IPS DF 4.7 (cell line): ENCODE results near the gene DLG4.
"Not testable (repeated sequence)": the region's sequence is repeated elsewhere in the genome, so short reads cannot be mapped to it uniquely, and the experiment has no call there.

Experiments
- DNase-seq: peaks from one replicate; pipeline ENCODE4 v3.0.0-alpha.2; 2013; ENCODE audit warnings: low spot score; ENCODE audit errors: extremely low read depth

The DLG4 gene

DNA sequence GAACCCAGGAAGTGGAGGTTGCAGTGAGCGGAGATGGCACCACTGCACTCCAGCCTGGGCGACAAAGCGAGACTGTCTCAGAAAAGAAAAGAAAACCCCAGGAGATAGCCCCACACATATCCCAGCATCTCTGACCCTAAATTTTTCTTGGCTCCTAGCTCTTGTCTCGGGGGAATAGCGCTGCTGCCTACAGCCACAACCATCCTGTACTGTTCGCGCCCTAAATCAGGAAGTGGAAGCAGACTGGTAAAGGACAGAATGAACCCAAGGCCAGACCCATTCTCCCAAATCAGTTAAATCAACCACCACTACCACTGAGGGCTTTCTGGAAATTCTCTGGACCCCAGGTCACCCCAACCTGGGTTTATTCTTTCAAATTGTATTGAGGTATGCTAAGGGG, 30.2 kb upstream of the DLG4 start:
- DNase-seq = no peak

DNA sequence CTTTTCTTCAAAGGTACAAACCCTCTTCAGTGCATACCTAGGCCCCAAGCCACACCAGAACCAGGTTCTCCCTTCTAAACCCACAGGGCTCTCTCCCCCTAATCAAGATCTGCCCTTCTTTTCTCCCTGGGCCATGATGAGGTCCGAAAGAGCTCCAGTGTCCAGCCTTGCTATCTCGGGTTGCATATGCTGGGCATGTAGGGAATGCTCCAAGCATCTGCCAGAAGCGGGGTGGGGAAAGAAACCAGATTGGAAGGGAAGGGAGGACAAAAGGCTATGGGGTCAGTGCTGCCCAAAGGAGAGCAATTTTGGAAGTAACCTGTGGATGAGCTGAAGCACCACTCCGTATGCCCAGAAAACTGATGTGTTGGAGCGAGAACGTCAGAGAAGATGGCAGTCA, 29.6 kb upstream of the DLG4 start:
- no peak for DNase-seq

GRCh38 chr17:7248796-7249195, 29.2 kb upstream of the DLG4 start:
- DNase-seq = no peak

GRCh38 chr17:7246779-7247178, 27.1 kb upstream of the DLG4 start:
- DNase-seq = no peak

DNA sequence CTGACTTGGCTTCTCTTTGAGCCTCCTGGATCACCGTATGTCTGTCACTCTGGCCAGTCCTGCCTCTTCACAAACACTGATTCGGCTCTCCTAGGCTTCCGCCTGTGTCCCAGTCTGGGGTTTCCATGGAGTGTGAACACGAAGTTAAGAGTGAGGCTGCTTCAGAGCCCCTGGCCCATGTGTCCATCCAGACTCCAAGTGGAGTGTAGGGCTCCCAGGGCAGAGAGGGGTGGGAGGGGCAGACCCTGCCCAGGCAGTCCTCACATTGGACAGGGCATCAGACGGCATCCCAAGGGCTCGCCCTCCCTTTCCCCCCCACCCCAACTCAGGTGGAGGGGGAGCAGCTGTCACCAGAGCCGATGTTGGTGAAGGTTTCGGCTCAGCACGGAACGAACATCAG, 24.2 kb upstream of the DLG4 start:
- not testable (repeated sequence) for DNase-seq

- DNase-seq = no peak
Observed at GRCh38 chr17:7243453-7243729, 23.8 kb upstream of the DLG4 start.

DNA sequence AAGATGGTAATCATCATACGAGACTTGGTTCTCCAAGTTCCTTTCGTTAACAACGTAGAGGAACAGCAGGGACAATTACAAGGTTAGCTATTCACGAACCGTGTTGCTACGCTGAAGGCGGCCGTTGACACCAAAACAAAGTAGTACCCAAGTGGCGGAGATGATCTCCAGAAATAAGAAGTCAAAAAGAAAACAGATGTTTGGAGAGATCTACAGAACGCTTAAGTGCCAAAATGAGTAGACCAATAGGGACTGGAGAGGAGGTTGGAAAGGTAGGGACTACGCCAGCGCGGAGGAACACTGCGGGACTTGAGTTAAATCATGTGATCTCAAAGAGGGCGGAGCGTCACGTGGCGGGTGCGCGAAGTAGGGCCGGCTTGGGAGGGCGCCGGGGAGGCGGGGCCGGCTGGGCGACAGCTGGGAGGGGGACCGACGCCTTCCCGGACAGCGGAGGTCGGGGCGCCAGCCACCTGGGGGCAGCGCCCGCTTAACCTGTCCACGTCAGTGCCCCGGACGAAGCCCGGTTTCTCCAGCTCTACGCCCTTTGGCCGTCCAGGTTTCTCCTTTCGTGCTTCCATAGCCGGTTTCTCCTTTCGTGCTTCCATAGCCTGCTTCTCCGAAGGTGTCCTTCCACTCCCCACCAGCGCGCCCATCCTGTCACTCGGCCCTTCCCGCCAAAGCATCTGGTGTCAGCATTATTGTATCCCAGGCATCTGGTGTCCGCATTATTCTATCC, 23.2 kb upstream of the DLG4 start:
- no peak for DNase-seq

DNA sequence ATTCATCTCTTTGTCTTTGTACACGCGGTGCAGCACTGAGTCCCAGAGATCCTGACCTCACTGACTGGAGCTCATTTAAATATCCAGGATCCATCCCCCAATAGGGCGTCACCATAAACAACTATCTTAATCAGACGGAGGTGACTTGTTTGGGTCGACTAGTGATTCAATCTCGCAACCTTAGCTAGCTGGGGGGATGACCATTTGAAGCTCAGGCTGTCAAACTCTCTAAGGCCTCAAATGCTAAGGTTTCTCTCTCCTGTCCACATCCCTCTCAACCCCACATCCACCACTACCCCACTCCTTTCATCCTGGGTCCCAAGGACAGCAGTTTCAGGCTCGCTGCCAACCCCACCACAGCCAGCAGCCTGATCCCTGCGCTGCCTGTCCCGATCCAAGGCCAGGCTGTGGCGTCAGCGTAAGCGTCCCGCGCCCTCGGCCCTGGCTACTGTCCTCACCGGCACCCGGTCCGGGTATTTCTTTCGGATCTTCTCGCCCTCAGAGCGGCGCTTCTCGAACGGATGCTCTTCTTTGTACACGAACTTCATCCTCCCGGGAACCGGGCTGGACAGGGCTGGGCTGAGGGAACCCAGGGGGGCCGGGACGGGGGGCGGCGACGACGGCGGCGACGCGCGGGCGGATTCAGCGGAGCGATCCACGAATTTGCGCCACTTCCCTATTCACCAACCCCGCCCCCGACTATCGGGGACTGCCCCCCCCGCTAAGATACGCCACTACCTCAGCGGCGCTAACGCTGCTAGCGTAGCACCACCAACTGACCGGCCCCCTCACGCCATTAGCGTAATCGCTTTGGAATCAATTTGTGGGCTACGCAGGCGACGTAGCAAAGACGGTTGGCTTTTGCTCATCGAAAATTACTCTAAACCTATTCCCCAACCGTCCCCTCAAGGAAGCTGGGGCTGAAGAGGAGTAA, 22.4 kb upstream of the DLG4 start, which contains the start of gene GABARAP:
GABARAP (minus strand) TSS at position 667 of the 934 bp plus-strand sequence; CDS start at position 548, 119 bp downstream.
- DNase-seq = no peak

- DNase-seq = no peak
Observed at GRCh38 chr17:7241090-7241733, 21.6 kb upstream of the DLG4 start.

- DNase-seq = no peak
Observed at GRCh38 chr17:7240375-7240774, 20.7 kb upstream of the DLG4 start.

DNA sequence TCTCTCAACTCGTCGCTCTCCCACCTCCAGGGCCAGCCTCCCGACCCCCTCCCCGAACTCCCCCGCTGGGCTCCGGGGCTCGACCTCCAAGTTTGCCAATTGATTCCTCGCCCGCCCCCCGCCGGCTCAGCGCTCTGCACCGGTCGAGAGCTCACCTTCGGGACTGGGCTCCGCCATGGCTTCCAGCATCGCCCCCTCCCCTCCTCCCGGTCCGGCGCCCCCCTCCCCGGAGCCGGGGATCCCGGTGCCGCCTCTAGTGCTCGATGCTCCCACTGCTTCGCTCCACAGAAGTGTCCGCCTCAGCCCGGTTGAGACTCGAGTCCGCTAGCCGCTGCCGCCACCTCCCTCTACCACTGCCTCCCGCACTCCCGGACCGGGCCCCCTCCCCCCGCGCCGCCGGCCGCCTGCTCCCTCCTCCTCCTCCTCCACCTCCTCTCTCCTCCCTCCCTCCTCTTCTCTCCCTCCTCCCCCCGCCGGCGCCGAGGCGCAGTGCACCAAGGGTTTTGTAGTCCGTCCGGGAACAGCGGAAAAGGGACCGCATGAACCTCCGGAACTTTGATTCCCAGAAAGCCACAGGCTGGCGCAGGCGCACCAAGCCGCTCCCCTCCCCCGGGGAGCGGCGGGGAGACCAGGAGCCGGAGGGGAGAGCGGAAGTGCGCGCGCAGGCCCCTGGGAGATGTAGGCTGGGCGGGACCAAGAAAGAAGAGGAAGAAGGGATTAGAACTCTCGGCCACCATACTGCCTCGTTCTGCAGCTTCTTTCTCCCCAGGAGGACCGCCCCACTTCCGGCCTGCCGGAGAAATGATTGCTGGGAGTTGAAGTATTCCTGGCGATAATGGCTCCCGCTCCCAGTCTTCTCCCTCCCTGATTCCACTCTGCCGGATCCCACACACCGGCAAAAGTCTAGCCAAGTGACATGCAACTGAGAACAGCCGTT, 19.7 kb upstream of the DLG4 start, which contains the start of gene PHF23:
PHF23 (minus strand) TSS at position 367 of the 937 bp plus-strand sequence; CDS start at position 189, 178 bp downstream.
- DNase-seq = peak; percentile 98

DNA sequence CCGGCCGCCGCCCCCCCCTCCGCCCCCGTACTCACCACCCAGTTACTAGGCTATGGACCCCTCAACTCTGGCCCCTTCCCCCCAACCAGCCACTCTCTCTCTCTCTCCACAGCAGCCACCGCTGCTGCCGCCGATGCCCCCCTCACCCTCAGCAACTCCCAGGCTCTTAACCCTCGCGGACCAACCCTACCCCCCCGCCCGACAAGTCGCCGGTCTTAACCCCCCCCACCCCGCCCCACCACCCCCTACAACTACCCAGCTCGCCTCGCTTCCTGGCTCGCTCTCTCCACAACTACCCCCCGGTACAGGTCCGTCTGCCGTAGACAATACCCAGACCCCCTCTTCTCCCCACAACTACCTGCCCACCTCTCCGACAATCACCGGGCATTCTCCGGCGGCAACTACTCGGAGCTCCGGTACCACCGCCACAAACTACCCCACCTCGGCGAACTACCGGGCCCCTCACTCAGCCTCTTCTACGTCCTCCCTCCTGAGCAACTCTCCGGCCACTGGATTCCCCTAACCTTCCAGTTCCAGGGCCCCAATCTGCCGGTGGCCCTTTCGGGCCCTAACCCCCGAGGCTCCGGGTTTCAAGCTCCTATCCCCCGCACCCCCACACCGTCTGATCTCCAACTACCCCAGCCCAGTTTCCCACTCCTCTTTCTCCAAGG, 18.9 kb upstream of the DLG4 start:
- no peak for DNase-seq

DNA sequence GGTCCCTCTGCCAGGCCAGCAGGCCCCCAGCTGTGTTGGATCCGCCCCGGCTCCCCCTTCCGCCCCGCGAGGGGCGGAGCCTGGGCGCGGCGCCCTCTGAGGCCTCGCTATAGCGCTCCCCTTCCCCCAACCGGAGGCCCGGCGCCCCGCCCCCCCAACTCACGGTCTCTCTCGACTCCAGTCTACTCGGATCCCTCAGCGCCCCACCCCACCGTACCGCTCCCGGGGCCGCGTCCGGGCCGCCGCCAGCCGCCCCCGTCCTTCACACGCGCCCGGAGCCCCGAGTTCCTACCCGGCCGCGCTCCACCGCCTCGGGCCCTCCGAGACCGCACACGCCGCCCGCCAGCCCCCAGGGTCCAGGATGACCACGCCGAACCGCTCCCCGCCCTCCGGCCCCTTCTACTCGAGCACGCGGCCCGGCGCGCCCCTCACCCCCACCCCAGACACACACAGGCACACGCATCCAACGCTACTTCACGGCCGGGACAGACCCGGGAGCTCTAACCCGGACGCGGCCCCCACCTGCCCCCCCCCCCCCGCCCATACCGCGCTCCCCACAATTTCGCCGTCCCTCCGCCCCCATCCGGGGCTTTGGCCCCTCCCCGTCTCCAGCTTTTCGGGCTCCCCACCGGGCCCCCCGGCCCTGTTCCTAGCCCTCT, 18.3 kb upstream of the DLG4 start:
- DNase-seq = no peak

GRCh38 chr17:7237266-7237760, 17.7 kb upstream of the DLG4 start:
- DNase-seq = no peak

DNA sequence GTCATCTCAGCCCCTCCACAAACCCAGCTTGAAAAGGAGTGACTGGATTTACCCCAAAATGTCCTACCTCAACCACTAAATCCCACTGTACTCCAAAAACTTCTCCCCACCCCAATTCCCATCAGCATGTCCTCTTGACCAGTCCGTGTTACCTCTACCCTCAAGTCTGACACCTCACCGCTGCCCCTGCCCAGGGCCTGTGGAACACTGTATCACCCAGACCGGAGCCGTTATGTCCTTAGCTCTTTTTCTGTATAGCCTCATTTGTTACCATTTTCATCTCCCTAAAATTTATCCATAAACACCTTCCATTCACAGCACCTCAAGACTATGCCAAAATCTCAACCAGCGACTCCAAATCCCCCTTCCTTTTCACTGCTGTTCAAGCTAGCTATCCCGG, 17.2 kb upstream of the DLG4 start:
- DNase-seq = no peak

- DNase-seq = no peak
Observed at GRCh38 chr17:7235693-7236665, 16.3 kb upstream of the DLG4 start.

DNA sequence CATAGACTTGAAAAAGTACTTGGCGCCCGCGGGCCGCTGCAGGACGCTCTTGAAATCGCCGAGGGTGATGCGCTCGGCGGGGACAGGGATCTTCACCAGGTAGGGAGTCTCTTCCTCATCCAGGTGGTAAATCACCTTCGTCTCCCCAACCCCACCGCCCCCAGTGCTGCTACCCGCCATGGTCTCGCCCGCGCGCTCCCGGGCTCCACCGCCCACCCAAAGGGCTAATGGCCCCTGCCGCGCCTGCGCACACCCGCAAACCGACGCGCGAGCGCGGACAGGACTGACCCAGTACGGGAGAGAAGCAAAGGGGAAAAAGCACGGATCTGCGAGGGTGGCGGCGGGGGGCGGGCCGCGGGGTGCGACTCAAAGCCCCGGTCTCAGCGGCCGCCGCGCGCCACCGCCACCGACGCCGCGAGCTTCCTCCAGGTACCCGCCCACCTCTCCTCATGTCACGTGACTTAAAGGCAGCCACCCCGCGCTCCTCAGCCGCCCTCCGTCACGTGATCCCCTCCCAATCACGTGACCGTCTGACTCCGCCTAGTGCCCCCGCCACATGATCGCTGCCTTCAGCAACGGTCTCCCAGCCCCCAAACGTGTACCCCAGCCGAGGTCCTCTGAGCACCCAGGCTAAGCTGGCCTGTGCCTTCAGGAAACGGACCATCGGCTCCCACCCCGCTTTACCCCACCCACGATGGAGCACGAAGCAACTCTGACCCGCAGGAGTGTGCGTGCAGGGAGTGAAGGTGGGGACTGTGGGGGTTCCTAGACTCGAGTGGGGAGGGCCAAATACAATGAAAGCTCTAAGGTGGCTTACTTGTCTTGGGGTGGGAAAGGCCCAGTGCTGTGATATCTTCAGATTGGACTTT, 14.7 kb upstream of the DLG4 start, which contains the start of gene DVL2:
DVL2 (minus strand) TSS at position 435 of the 869 bp plus-strand sequence; CDS start at position 180, 255 bp downstream.
- DNase-seq = no peak
